OCI-LY1 (cell line): ENCODE measurements around the gene FARS2.

Experiments used
- H2AFZ ChIP-seq: fragments of 200-600 bp; sonication (generic), shearing (Covaris generic); 2 replicates; pipeline ENCODE4 v1.6.0; 2014; ENCODE audit warnings: antibody characterized with exemption, mild to moderate bottlenecking, low read length
- H3F3A ChIP-seq: fragments of 200-600 bp; sonication (generic), shearing (Covaris generic); 2 replicates; pipeline ENCODE4 v1.6.0; 2014; ENCODE audit warnings: mild to moderate bottlenecking, antibody characterized with exemption, low read length, moderate library complexity; ENCODE audit not compliant: insufficient read depth
- H3K27ac ChIP-seq: fragments of 200-600 bp; sonication (generic); 2 replicates; pipeline ENCODE4 v1.5.1; 2014; ENCODE audit warnings: low read length, mixed run types, mild to moderate bottlenecking, low read depth; ENCODE audit not compliant: poor library complexity, severe bottlenecking
- H3K27me3 ChIP-seq: fragments of 200-600 bp; sonication (generic); 2 replicates; pipeline ENCODE4 v1.6.0; 2014; ENCODE audit warnings: antibody characterized with exemption, mild to moderate bottlenecking, low read length, moderate library complexity; ENCODE audit not compliant: insufficient read depth
- H3K36me3 ChIP-seq: fragments of 200-600 bp; sonication (generic); 2 replicates; pipeline ENCODE4 v1.6.1; 2014; ENCODE audit warnings: mild to moderate bottlenecking, antibody characterized with exemption, low read length, moderate library complexity, mixed read lengths; ENCODE audit not compliant: insufficient read depth
- H3K4me1 ChIP-seq: fragments of 200-600 bp; sonication (generic); 2 replicates; pipeline ENCODE4 v1.5.1; 2014; ENCODE audit warnings: mild to moderate bottlenecking, low read length, moderate library complexity; ENCODE audit not compliant: insufficient read depth, severe bottlenecking
- H3K4me2 ChIP-seq: fragments of 200-600 bp; sonication (generic), shearing (Covaris generic); 2 replicates; pipeline ENCODE4 v1.6.1; 2014; ENCODE audit warnings: low read length
- H3K4me3 ChIP-seq: fragments of 200-600 bp; sonication (generic); 2 replicates; pipeline ENCODE4 v1.5.1; 2014; ENCODE audit warnings: low read length, low read depth, mild to moderate bottlenecking, mixed read lengths; ENCODE audit not compliant: poor library complexity, severe bottlenecking
- H3K79me2 ChIP-seq: fragments of 200-600 bp; shearing (Covaris generic); 2 replicates; pipeline ENCODE4 v1.6.1; 2016; ENCODE audit warnings: mixed run types, low read length, mixed read lengths; ENCODE audit not compliant: insufficient read depth
- H3K9ac ChIP-seq: fragments of 200-600 bp; sonication (generic), shearing (Covaris generic); 2 replicates; pipeline ENCODE4 v1.6.1; 2014; ENCODE audit warnings: mild to moderate bottlenecking, low read length, mixed read lengths
- H3K9me2 ChIP-seq: fragments of 200-600 bp; sonication (generic), shearing (Covaris generic); 2 replicates; pipeline ENCODE4 v1.6.1; 2014; ENCODE audit warnings: low read depth, mild to moderate bottlenecking, low read length, mixed read lengths
- H3K9me3 ChIP-seq: fragments of 200-600 bp; shearing (Covaris generic); 2 replicates; pipeline ENCODE4 v1.6.1; 2014; ENCODE audit warnings: low read length, mixed read lengths
- H4K20me1 ChIP-seq: fragments of 200-600 bp; sonication (generic), shearing (Covaris generic); 2 replicates; pipeline ENCODE4 v1.6.0; 2016; ENCODE audit warnings: mild to moderate bottlenecking, low read length; ENCODE audit not compliant: insufficient read depth
- CTCF ChIP-seq: fragments of 200-600 bp; sonication (generic), shearing (Covaris generic); IDR thresholded peaks from 2 replicates; pipeline ENCODE4 v1.5.1; 2017; ENCODE audit warnings: mild to moderate bottlenecking, antibody characterized with exemption, low read length, moderate library complexity, mixed read lengths
- EZH2 ChIP-seq: fragments of 200-600 bp; sonication (generic), shearing (Covaris generic); IDR thresholded peaks from 2 replicates; pipeline ENCODE4 v1.8.0; 2017; ENCODE audit warnings: borderline replicate concordance, mixed run types, mild to moderate bottlenecking, antibody characterized with exemption, low read length, moderate library complexity, mixed read lengths

FARS2 gene

DNA sequence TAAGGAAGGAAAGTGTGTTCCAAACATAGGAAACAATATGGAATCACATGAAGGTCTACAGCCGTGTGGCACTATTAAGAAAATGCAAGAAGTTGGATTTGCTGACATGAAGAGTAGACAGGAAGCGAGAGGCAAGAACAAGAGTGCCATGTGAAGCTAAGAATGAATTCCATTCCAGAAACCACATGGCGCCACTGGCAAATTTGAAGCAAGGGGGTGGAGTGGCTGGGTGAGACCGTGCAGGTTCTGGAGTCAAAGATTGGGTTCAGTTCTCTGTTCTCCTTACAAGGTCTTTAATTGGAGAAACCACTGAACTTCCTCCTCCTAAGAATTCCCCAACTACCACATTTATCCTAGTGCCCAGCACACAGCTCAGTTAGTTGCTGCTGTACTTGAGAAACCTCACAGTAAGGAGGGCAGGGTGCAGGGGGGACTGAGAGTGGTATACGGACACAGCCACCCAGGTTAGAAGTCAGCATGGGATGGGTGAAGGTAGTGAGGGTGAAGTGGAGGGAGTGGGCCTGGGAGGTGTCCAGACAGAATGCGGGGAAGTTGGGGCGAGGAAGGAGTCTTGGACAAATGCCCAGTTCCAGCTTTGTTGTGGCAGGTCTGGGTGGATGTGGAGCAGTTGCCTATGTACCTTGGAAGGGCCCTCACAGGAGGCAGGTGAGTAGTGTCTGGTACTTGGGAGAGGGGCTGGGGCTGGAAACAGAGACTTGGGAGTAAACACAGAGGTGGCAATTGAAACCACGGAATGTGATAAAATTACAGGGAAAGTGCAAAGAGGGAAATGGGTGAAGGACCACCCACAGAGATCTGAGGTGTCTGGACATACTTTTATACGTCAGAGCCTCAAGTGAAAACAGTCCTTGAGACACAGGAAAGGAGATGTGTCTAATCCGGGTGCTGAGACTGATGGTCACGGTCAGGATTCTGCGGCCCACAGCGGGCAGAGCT lies 14.9 kb upstream of the FARS2 start:
- H2AFZ ChIP-seq, result no peak overlapping the region
- no peaks in the 10 kb centered on the region for H4K20me1 ChIP-seq
- H3K79me2 ChIP-seq, result 0 out of 2 replicates have a peak, but pooled peaks cover 11% of the 10 kb centered on the region
- no peaks in the 10 kb centered on the region for H3K9me2 ChIP-seq
- no peak for TF ChIP-seq CTCF
- no peak for TF ChIP-seq EZH2
- H3K4me3 ChIP-seq, result no peak overlapping the region
- no peaks in the 10 kb centered on the region for H3K4me1 ChIP-seq
- no peak overlapping the region for H3K27ac ChIP-seq
- no peak overlapping the region for H3K9ac ChIP-seq
- no peak overlapping the region for H3K4me2 ChIP-seq
- no peaks in the 10 kb centered on the region for H3F3A ChIP-seq
- peaks cover 7% of the 10 kb centered on the region for H3K36me3 ChIP-seq
- H3K27me3 ChIP-seq, result no peaks in the 10 kb centered on the region
- no peaks in the 10 kb centered on the region for H3K9me3 ChIP-seq

DNA sequence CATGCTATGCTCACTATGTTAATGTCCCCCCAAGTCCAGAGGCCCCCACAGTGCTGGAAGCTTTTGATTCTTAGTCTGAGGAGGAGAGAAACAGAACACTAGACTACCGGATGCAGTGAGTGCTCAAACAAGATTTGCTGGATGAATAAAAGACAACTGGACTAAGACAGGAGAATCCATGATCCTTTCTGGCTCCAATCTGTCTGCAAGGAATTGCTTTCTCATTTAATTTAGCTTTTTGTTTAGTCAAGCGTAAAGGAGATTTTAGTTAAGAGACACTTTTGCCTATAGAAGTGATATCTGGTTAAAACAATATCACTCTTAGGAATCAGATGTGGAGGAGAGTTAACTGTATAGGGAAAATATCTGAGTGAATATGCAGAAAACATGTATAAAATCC lies 14.1 kb upstream of the FARS2 start:
- Histone ChIP-seq H3K79me2 (0 out of 2 replicates have a peak, but pooled peaks cover 11% of the 10 kb centered on the region), H3F3A (no peaks in the 10 kb centered on the region), H3K4me1 (no peaks in the 10 kb centered on the region), H4K20me1 (no peaks in the 10 kb centered on the region), H3K27me3 (no peaks in the 10 kb centered on the region), H3K27ac (no peak overlapping the region), H3K9ac (no peak overlapping the region), H3K9me2 (no peaks in the 10 kb centered on the region), H2AFZ (no peak overlapping the region), H3K36me3 (peaks cover 15% of the 10 kb centered on the region), H3K4me2 (no peak overlapping the region), H3K4me3 (no peak overlapping the region), H3K9me3 (no peaks in the 10 kb centered on the region)
- TF ChIP-seq CTCF, result no peak
- TF ChIP-seq EZH2, result no peak

DNA sequence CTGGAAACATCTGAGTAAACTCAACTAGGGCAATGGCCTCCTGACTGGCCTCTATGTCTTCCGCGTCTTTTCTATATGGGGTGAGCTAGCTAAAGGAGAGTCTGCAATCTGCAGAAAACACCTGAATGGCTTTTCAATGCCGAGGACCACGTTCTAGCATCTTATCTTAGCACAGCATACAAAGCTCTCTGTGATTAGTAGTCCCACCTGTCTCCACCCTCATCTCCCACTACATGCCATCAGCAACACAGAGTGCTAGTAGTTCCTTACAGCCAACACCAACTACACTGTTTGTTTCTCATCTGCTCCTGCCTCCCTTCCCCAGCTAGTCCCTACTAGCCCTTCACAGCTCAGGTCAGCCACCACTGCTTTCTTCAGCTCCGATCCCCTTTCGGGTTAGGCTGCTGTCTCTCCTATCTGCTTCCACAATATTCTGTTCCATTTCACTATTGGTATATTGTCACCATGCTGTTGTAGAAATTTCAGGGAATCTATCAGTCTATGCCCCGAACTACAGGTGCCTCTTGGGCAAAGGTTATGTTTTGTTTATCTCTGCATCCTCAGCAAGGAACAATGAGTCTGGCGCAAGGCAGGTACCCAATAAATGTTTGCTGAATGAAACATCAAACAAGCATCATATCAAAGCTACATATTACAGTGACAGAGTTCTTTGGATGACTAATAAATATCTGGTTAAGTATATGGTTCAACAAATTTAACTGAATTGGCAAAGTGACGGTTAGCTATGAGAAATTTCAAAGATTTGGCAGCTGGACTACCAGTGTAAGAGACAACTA lies 12.8 kb upstream of the FARS2 start:
- no peak overlapping the region for H3K4me3 ChIP-seq
- TF ChIP-seq EZH2, result no peak
- TF ChIP-seq CTCF, result no peak
- no peaks in the 10 kb centered on the region for H3K9me2 ChIP-seq
- no peak overlapping the region for H3K9ac ChIP-seq
- H3K79me2 ChIP-seq, result 0 out of 2 replicates have a peak, but pooled peaks cover 11% of the 10 kb centered on the region
- no peaks in the 10 kb centered on the region for H3F3A ChIP-seq
- no peaks in the 10 kb centered on the region for H3K27me3 ChIP-seq
- no peak overlapping the region for H2AFZ ChIP-seq
- no peak overlapping the region for H3K27ac ChIP-seq
- peaks cover 18% of the 10 kb centered on the region for H3K36me3 ChIP-seq
- no peaks in the 10 kb centered on the region for H4K20me1 ChIP-seq
- no peaks in the 10 kb centered on the region for H3K9me3 ChIP-seq
- no peaks in the 10 kb centered on the region for H3K4me1 ChIP-seq
- H3K4me2 ChIP-seq, result no peak overlapping the region
